ENCODE measurements around the gene C17orf100. TPM values are rescaled to one million over a fixed set of nuclear protein-coding genes. Genes with fewer than 3 reads are reported as not detected.
A peak's percentile ranks its signal among the peaks of the same experiment; 100 is the strongest.

C17orf100 gene
- total RNA-seq, 1 donor from 2014 or later = 0.46 TPM

- no peak overlapping the region for H3K4me3 ChIP-seq (ENCODE audit: low read depth, low read length)
- no peak for TF ChIP-seq CTCF (IDR thresholded peaks at IDR 0.05; ENCODE audit: insufficient read depth, low read length, poor library complexity, severe bottlenecking)
These were observed 45.3 kb downstream of the C17orf100 start for GRCh38 chr17:6696906-6697305.

GRCh38 chr17:6698004-6698403 is 46.4 kb downstream of the C17orf100 start:
- no peak for DNase-seq (ENCODE audit: low read depth)
- H3K4me3 ChIP-seq (ENCODE audit: low read depth, low read length) = no peak overlapping the region
- TF ChIP-seq CTCF (IDR thresholded peaks at IDR 0.05; ENCODE audit: insufficient read depth, low read length, poor library complexity, severe bottlenecking) = no peak
- peaks cover 3% of the 10 kb centered on the region for H3K27me3 ChIP-seq (ENCODE audit: control insufficient read depth, insufficient read depth, low read length)
- H3K36me3 ChIP-seq (ENCODE audit: control insufficient read depth, insufficient read depth, low read length) = no peaks in the 10 kb centered on the region

More at GRCh38 chr17:6696906-6697305, 45.3 kb downstream of the C17orf100 start:
- no peak for DNase-seq (ENCODE audit: low read depth)
- Histone ChIP-seq H3K27me3 (ENCODE audit: control insufficient read depth, insufficient read depth, low read length) (no peaks in the 10 kb centered on the region), H3K36me3 (ENCODE audit: control insufficient read depth, insufficient read depth, low read length) (no peaks in the 10 kb centered on the region)

DNA sequence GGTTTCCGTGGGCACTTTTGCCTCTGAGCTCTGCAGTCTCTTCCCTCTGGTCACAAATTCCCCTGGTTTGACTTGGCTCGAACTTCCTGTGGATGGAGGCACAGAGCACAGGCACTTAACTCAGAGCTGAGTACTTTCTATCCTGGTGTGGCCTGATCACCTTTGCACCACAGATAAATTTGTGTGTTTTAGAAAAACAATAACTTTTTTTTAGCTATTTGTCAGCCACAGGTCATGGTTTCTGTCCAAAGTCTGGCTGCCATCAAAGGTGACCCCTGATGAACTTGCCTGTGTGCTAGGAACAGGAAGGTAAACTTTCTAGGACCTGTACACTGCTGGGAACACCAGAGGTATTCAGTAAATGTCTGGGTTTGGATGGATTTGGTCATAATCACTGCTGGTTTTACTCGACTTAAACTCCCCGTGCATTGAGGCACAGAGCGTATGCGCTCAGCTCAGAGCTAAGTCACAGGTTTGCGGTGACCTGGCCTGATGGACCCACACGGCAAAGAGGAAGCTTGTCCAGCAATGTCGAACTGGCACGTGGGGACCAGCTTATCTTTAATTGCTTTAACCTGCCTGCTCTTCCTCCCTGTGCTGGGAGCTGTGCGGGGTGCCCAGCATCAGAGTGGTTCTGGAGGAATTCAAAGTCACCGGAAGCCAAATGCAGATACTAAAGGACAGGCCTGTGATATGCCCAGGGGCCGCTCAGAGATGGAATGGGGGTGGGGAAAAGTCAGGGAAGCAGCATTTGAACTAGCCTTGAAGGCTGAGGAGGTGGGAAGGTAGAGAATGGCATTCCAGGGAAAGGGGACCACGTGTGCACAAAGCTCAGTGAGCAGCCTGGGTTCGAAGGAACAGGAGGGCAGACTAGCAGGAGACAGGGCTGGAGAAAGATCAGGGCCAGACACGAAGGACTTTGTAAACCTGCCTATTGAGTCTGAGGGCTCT is 48.7 kb downstream of the C17orf100 start:
- H3K27me3 ChIP-seq (ENCODE audit: control insufficient read depth, insufficient read depth, low read length) = peaks cover 9% of the 10 kb centered on the region
- no peak overlapping the region for H3K4me3 ChIP-seq (ENCODE audit: low read depth, low read length)
- H3K36me3 ChIP-seq (ENCODE audit: control insufficient read depth, insufficient read depth, low read length) = no peaks in the 10 kb centered on the region
- DNase-seq (ENCODE audit: low read depth) = no peak
- no peak for TF ChIP-seq CTCF (IDR thresholded peaks at IDR 0.05; ENCODE audit: insufficient read depth, low read length, poor library complexity, severe bottlenecking)

DNA sequence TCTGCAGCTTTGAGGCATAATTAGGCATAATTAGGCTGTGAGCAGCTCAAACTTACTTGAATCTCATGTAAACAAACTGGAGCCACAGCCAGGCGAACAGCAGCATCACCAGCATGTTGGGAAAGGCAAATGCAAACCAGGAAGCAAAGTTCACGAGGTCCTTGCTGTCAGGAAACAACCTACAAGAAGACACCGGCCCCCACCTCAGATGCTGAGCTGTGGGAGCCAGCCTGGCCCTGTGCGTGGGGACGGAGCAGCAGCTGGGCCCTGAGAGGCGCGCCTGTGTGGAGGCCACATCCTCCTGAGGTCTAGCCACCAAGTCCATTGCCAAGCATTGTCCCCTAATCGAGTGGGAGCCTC is 49.4 kb downstream of the C17orf100 start:
- Histone ChIP-seq H3K36me3 (ENCODE audit: control insufficient read depth, insufficient read depth, low read length) (no peaks in the 10 kb centered on the region), H3K4me3 (ENCODE audit: low read depth, low read length) (no peak overlapping the region), H3K27me3 (ENCODE audit: control insufficient read depth, insufficient read depth, low read length) (peaks cover 9% of the 10 kb centered on the region)
- DNase-seq (ENCODE audit: low read depth) = no peak
- TF ChIP-seq CTCF (IDR thresholded peaks at IDR 0.05; ENCODE audit: insufficient read depth, low read length, poor library complexity, severe bottlenecking) = no peak

DNA sequence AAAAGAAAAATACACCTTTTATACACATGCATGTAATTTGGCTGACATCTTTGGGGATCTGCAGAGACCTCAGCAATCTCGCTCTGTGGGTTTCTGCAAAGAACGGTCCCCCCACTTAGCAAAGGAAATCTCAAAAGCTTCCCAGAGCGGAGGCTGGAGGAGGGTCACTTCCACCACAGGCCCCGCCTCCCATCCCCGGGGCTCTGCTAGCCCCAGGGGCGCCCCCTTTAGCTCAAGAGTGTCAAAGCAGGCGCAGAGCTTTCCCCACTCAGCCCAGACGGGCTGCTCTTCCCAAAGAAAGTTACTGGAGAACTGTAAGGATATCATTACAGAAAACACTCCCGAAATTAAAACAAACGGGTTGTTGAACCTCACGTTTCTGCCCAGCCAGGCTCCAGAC is 50.2 kb downstream of the C17orf100 start:
- no peak overlapping the region for H3K4me3 ChIP-seq (ENCODE audit: low read depth, low read length)
- DNase-seq (ENCODE audit: low read depth) = no peak
- H3K27me3 ChIP-seq (ENCODE audit: control insufficient read depth, insufficient read depth, low read length) = peaks cover 13% of the 10 kb centered on the region
- H3K36me3 ChIP-seq (ENCODE audit: control insufficient read depth, insufficient read depth, low read length) = no peaks in the 10 kb centered on the region
- TF ChIP-seq CTCF (IDR thresholded peaks at IDR 0.05; ENCODE audit: insufficient read depth, low read length, poor library complexity, severe bottlenecking) = peak; percentile 53
